ENCODE results near the gene DTNBP1.

GRCh38 chr6:15491255-15491985 lies 171.4 kb downstream of the DTNBP1 start:
- TF ChIP-seq YY1 (IDR thresholded peaks at IDR 0.05; ENCODE audit: insufficient read depth, insufficient read length) = no peak
- no peak for TF ChIP-seq ZNF274 (IDR thresholded peaks at IDR 0.05; ENCODE audit: low read depth, low read length)

Measured in NT2/D1 (cell line).